Kidney glomerular epithelial cell (primary cell): ENCODE data around the gene KANSL1.
"Not testable (repeated sequence)": the region's sequence is repeated elsewhere in the genome, so short reads cannot be mapped to it uniquely, and the experiment has no call there.

Experiments
- DNase-seq: peaks from one replicate; lab custom pipeline; 2025; lab: John Stamatoyannopoulos, UW

KANSL1 gene

GRCh38 chr17:46193151-46193625 is at the start of gene KANSL1:
TSS of gene KANSL1 (minus strand) at chr17:46193429. CDS start at chr17:46172143, 21,286 bp downstream.
- peak; percentile 98 for DNase-seq

- DNase-seq = not testable (repeated sequence)
Measured at GRCh38 chr17:46231359-46231758, 38.1 kb upstream of the KANSL1 start.

DNA sequence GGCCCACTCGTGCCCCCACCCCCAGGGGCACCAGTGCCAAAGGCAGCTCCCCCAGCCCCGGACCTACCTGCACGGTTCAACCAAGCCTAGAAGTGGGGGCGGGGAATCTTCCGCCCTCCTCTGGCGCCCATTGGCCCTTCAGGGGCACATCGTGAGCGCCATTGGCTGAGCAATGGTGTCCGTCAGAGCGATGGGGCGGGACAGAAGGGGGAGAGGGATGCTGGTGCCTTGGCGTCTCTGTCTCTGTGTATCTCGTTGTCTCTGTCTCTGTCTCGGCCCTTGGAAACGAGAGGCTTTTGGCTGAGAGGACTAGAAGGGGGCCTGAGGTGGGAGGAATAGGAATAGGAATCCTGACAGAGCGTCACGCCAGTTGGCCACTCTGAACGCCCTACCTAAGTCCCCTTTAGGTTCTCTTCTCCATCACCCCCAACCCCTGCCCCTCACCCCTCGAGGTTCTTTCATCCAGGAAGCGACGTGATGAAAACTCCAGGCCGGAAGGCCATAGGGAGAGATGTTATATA is 32.1 kb upstream of the KANSL1 start:
- DNase-seq = peak; percentile 92

- not testable (repeated sequence) for DNase-seq
Measured at GRCh38 chr17:46224864-46225263, 31.6 kb upstream of the KANSL1 start.

DNA sequence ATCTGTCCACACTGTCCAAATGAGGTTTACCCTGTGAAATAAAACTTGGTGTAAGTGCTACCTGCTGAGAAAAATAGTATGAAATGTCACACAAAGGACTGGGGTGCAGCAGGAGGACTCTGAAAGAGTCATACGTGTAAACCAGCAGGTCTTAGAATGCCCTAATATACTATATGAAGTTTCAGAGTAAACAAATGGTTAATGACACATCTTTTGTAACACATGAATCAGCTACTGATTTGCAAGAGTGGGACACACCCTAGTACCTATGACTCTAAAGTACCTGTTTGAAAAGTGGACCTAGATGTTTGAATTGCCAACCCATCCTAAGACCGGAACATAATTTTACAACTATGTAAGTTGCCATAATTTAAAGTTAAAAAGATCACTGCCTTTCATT is 29.8 kb upstream of the KANSL1 start:
- DNase-seq = not testable (repeated sequence)

DNA sequence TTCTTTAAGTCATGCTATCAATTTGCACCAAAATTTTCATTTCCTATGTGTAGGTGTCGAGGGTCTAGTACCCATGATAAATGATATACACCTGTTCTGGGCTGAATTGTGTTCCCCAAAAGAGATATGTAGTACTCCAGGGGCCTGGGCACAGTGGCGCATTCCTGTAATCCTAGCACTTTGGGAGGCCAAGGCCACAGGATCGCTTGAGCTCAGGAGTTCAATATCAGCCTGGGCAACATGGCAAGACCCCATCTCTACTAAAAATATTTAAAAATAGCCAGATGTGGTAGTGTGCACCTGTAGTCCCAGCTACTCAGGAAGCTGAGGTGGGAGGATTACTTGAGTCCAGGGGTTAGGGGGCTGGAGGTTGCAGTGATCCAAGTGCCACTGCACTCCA is 23.5 kb upstream of the KANSL1 start:
- DNase-seq = no peak

GRCh38 chr17:46212634-46213435 is 19.6 kb upstream of the KANSL1 start:
- DNase-seq = peak; percentile 91

DNA sequence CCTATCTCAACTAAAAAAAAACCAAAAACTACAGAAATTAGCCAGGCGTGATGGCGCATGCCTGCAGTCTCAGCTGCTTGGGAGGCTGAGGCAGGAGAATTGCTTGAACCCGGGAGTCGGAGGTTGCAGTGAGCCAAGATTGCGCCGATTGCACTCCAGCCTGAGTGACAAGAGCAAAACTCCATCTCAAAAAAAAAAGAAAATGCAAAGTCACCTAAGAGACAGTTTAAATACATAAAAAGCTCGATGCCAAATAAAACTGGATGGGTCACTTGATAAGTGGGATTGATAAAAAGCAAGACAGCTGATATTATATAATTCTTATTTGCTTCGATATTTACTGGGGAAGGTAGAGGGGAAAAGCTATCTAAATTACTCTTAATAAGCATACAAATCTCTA is 15.8 kb upstream of the KANSL1 start:
- DNase-seq = no peak

DNA sequence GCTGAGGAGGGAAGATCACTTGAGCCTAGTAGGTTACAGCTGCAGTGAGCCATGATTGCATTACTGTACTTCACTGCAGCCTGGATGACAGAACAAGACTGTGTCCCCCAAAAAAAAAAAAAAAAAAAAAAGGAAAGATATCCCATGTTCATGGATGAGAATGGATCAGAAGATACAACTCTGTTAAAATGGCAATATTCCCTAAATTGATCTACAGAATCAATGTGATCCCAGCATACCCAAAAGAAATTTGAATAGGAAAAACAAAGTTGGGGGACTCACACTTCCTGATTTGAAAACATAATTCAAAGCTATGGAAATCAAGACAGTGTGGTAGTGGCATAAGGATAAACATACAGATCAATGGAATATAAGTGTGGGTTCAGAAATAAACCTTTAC is 12.7 kb upstream of the KANSL1 start:
- DNase-seq = no peak

GRCh38 chr17:46202424-46202823 is 9.2 kb upstream of the KANSL1 start:
- peak; percentile 30 for DNase-seq

DNA sequence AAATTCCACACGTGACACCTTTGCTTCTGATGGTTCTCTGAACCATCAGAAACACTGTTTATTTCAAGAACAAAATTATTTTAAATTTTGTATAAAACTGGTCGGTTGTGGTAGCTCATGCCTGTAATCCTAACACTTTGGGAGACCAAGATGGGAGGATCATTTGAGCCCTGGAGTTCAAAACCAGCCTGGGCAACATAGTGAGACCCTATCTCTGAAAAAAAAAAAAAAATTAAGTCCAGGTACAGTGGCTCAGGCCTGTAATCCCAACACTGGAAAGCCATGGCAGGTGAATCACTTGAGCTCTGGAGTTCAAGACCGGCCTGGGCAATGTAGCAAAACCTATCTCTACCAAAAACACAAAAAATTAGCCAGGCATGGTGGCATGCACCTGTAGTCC is 8.3 kb upstream of the KANSL1 start:
- DNase-seq = no peak

GRCh38 chr17:46200197-46200596 is 7.0 kb upstream of the KANSL1 start:
- no peak for DNase-seq

DNA sequence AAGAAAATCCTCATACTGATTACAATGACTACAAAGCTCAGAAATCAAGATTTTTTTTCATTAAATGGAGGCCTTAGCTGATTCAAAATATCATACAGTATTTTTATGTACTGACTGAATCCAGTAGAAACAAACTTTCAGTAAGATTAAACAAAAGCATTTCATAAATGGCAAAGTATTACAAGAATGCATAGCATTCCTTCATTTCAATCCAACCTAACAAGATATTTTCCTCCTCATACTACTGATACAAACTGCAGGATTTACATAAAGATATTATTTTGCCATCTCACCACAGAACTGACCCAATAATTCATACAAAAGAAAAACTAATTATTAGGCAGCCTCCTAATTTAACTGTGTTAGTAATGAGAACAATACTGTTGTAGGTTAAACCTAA is 6.2 kb upstream of the KANSL1 start:
- no peak for DNase-seq

DNA sequence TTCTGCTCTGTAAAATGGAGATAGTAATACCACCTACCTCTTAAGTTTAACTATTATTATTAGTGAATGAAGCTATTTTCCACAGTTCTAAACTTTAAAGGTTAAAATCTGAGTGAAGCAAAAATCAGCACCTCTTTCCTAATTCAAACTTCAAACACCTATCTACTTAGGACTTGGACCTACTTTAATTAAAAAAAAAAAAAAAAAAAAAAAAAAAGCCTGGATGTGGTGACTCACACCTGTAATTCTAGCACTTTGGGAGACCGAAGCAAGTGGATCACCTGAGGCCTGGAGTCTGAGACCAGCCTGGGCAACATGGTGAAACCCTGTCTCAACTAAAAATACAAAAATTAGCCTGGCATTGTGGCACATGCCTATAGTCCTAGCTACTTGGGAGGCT is 5.0 kb upstream of the KANSL1 start:
- no peak for DNase-seq

DNA sequence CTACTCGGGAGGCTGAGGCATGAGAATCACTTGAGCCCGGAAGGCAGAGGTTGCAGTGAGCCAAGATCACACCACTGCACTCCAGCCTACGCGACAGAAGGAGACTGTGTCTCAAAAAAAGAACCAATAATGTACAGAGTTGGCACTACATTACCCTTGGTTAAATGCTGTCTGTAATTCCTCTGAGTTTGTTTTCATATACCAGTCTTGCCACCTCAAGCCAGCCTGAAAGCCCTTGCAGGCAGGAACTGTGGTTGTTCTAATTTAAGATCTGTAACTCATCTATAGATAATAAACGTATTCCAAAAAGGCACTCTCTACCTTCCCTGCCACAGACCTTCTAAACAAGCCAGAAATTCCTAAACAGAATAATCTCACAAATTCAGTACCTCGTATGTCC is 4.3 kb upstream of the KANSL1 start:
- DNase-seq = no peak

- DNase-seq = peak; percentile 79
Measured at GRCh38 chr17:46195939-46196716, 2.9 kb upstream of the KANSL1 start.

GRCh38 chr17:46195217-46195855 is 2.1 kb upstream of the KANSL1 start:
- no peak for DNase-seq

- peak; percentile 75 for DNase-seq
Measured at GRCh38 chr17:46194393-46195216, 1.4 kb upstream of the KANSL1 start.

GRCh38 chr17:46193626-46194392 is 580 bp upstream of the KANSL1 start:
- DNase-seq = peak; percentile 95

DNA sequence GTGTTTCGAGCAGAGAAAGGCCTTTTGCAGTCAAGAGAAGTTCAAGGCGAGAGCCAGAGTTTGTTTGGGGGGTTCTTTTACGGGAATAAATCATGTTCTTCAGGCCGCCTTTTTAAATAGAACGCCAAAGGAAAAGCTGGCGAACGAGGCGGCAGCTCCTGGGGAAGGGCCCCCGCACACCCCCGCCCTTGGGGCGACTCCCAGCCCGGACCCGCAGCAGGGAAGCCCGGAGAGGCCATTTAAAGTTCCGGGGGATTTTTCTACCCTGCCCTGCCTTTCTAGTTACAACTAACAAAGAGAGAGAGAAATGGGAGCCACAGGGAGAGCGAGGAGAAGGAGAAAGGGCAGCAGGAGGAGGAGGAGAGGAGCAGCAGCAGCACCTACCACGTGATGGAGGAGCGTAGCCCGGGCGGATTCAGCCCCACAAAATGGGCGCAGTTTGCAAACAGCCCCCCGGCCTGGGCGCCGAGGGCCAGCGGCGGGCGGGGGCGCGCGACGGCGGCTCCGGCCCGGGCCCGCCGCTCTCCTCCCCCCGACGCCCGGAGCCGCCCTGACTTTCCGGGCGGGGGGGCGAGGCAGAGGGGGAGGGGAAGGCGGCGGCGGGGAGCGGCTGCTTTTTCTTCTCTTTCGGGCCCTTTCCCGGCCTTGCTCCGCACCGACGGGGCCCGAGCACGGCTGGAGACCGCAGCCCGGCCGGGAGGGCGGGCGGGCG is 634 bp downstream of the KANSL1 start:
- peak; percentile 80 for DNase-seq
